ENCODE results near the gene DPH1.

DNA sequence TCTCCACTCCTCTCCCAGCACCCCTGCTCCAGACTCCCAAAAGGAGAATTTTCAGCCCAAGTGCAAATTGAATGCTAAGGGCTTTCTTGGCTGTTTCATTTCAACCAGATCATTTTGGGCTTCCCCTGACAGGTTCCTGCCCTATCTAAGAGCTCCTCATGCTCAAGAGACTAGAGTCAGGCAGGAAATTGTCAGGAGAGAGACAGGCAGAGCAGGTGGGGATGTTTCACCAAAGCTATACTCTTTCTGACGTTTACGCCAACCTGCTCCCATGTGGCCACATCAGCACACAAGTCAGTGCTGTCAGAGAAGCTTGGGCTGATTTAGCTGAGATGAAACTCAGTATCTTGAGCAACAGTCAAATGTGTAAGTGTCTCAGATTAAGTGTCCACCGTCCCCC is 56.4 kb downstream of the DPH1 start:
- TF ChIP-seq POLR2A (IDR thresholded peaks at IDR 0.05; ENCODE audit: low read length) (no peak), GATA1 (IDR thresholded peaks at IDR 0.05; ENCODE audit: low read depth, low read length) (no peak)

Measured in erythroblast (primary cell).